Hindlimb muscle (tissue), 1 donor: Measurements from ENCODE around the gene ACADVL. TPM values are rescaled to one million over a fixed set of nuclear protein-coding genes. Genes with fewer than 3 reads are reported as not detected.
"Not testable (repeated sequence)": the region's sequence is repeated elsewhere in the genome, so short reads cannot be mapped to it uniquely, and the experiment has no call there.

Source experiments
- DNase-seq: peaks from one replicate; pipeline ENCODE4 v3.0.0-alpha.2; 2013
- polyA plus RNA-seq: library from polyadenylated mRNA; unstranded; fragments of 120-200 nt; gene quantifications from one replicate; pipeline ENCODE4 v1.2.1, GENCODE V29; 2013; ENCODE audit not compliant: insufficient read length

The ACADVL gene
- polyA plus RNA-seq, 1 donor, result 260 TPM

- DNase-seq, result no peak
Measured at GRCh38 chr17:7235693-7236665, 16.2 kb downstream of the ACADVL start.

- DNase-seq, result no peak
Measured at GRCh38 chr17:7236808-7237207, 17.1 kb downstream of the ACADVL start.

GRCh38 chr17:7237266-7237760 is 17.6 kb downstream of the ACADVL start:
- DNase-seq, result no peak

GRCh38 chr17:7237761-7238419 is 18.2 kb downstream of the ACADVL start:
- no peak for DNase-seq

- no peak for DNase-seq
Measured at GRCh38 chr17:7238420-7239090, 18.8 kb downstream of the ACADVL start.

GRCh38 chr17:7239091-7240027 is 19.6 kb downstream of the ACADVL start, which contains the start of gene PHF23:
TSS of gene PHF23 (minus strand) at chr17:7239457. CDS start at chr17:7239279, 178 bp downstream.
- peak; percentile 100 for DNase-seq

- DNase-seq, result no peak
Measured at GRCh38 chr17:7240375-7240774, 20.6 kb downstream of the ACADVL start.

GRCh38 chr17:7241090-7241733 is 21.5 kb downstream of the ACADVL start:
- DNase-seq, result no peak

GRCh38 chr17:7241783-7242716 is 22.3 kb downstream of the ACADVL start, which contains the start of gene GABARAP:
TSS of gene GABARAP (minus strand) at chr17:7242449. CDS start at chr17:7242330, 119 bp downstream.
- DNase-seq, result peak; percentile 98

GRCh38 chr17:7242717-7243452 is 23.1 kb downstream of the ACADVL start:
- peak; percentile 96 for DNase-seq

GRCh38 chr17:7243453-7243729 is 23.7 kb downstream of the ACADVL start:
- no peak for DNase-seq

GRCh38 chr17:7243838-7244237 is 24.1 kb downstream of the ACADVL start:
- not testable (repeated sequence) for DNase-seq

GRCh38 chr17:7246779-7247178 is 27.0 kb downstream of the ACADVL start:
- no peak for DNase-seq

GRCh38 chr17:7248796-7249195 is 29.1 kb downstream of the ACADVL start:
- DNase-seq, result no peak

GRCh38 chr17:7249214-7249613 is 29.5 kb downstream of the ACADVL start:
- DNase-seq, result no peak

- no peak for DNase-seq
Measured at GRCh38 chr17:7249830-7250229, 30.1 kb downstream of the ACADVL start.

GRCh38 chr17:7250695-7251627 is 31.2 kb downstream of the ACADVL start:
- no peak for DNase-seq

GRCh38 chr17:7251661-7252175 is 32.0 kb downstream of the ACADVL start, which contains the start of gene CTDNEP1:
TSS of gene CTDNEP1 (minus strand) at chr17:7251734. CDS start at chr17:7251296, 438 bp downstream.
- DNase-seq, result peak; percentile 100
